ENCODE data around the gene FLT1. TPM values are rescaled to one million over a fixed set of nuclear protein-coding genes. Genes with fewer than 3 reads are reported as not detected.

The FLT1 gene
- total and polyA plus RNA-seq, 2 of the 13 experiments (the other 11 are each of a cell fraction or from before 2014, with no cell fraction given), result 0.02 TPM; not detected in 1

DNA sequence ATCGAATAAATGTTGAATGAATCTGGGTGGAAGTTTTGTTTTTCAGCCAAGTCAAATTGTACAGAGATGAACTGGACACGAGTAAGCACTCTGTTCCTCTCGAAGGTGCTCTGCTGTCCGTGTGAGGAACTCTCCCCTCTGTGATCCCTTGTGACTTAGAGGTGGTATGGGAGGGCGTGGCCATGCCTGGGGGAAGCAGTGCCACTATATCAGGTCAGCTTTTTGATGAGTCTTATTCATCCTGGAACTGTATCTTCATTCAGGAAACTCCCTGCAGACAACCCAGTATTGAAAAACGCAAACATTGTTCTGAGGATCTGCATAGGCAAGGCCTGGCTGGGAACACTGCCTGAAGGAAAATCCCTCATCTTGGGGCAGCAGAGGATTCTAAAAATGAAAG is 45.7 kb upstream of the FLT1 start:
- no peak for ATAC-seq
- no peak overlapping the region for H3K9ac ChIP-seq (ENCODE audit: insufficient read depth, low read depth, low read length)
- H3K4me3 ChIP-seq (replicated peaks in 1 of 3; ENCODE audit: insufficient read depth in 1 of 3, low read depth in 2 of 3, low read length in 3 of 3), result no peak overlapping the region
- in situ Hi-C loops (cut with HindIII; ENCODE audit: extremely low pct_ligation_motif_present, low pct_unique_long_range_greater_than_20kb) (no loop called here), intact Hi-C loops (cut with micrococcal nuclease; ENCODE audit: unreplicated experiment) (no loop called here)
- no peak overlapping the region for H2AFZ ChIP-seq (ENCODE audit: low read length)
- H3K79me2 ChIP-seq (ENCODE audit: insufficient read depth, low read length), result no peaks in the 10 kb centered on the region
- H3K27me3 ChIP-seq (ENCODE audit: control insufficient read depth in 1 of 2, insufficient read depth in 2 of 2, low read length in 2 of 2), result no peaks in the 10 kb centered on the region; a peak in 1 of 5 replicates
- H3K36me3 ChIP-seq (replicated peaks in 1 of 2; ENCODE audit: control insufficient read depth in 1 of 2, insufficient read depth in 2 of 2, low read length in 2 of 2), result no peaks in the 10 kb centered on the region
- FAIRE-seq, result no peak
- H4K20me1 ChIP-seq (ENCODE audit: insufficient read depth, low read length), result no peaks in the 10 kb centered on the region
- H3K4me1 ChIP-seq (ENCODE audit: insufficient read depth, low read length), result no peaks in the 10 kb centered on the region
- CTCF ChIA-PET (ENCODE audit: low intra/inter-chr PET ratio, low total read pairs), result no interaction called here
- no TSS peak for BruUV-seq (replicated peaks)
- H3K9me3 ChIP-seq (ENCODE audit: low read length), result no peaks in the 10 kb centered on the region
- H3K4me2 ChIP-seq (ENCODE audit: low read depth, low read length), result no peak overlapping the region
- TF ChIP-seq, protein P1, sequence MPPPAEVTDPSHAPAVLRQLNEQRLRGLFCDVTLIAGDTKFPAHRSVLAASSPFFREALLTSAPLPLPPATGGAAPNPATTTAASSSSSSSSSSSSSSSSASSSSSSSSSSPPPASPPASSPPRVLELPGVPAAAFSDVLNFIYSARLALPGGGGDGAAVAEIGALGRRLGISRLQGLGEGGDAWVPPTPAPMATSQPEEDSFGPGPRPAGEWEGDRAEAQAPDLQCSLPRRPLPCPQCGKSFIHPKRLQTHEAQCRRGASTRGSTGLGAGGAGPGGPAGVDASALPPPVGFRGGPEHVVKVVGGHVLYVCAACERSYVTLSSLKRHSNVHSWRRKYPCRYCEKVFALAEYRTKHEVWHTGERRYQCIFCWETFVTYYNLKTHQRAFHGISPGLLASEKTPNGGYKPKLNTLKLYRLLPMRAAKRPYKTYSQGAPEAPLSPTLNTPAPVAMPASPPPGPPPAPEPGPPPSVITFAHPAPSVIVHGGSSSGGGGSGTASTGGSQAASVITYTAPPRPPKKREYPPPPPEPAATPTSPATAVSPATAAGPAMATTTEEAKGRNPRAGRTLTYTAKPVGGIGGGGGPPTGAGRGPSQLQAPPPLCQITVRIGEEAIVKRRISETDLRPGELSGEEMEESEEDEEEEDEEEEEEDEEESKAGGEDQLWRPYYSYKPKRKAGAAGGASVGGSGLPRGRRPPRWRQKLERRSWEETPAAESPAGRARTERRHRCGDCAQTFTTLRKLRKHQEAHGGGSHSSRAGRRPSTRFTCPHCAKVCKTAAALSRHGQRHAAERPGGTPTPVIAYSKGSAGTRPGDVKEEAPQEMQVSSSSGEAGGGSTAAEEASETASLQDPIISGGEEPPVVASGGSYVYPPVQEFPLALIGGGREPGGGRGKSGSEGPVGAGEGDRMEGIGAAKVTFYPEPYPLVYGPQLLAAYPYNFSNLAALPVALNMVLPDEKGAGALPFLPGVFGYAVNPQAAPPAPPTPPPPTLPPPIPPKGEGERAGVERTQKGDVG (CRISPR knock-in tag; IDR thresholded peaks at IDR 0.05; ENCODE audit: borderline replicate concordance), result no peak
- TF ChIP-seq NFYC (CRISPR knock-in tag; IDR thresholded peaks at IDR 0.05) (no peak), ZNF549 (CRISPR knock-in tag; IDR thresholded peaks at IDR 0.05) (no peak), RELA (CRISPR knock-in tag; IDR thresholded peaks at IDR 0.05) (no peak), LCORL (IDR thresholded peaks at IDR 0.05) (no peak), LCORL (CRISPR knock-in tag; IDR thresholded peaks at IDR 0.05) (no peak), MED13 (CRISPR knock-in tag; IDR thresholded peaks at IDR 0.05) (no peak), RFXANK (CRISPR knock-in tag; IDR thresholded peaks at IDR 0.05) (no peak), DPF2 (CRISPR knock-in tag; IDR thresholded peaks at IDR 0.05; ENCODE audit: borderline replicate concordance, low read depth) (no peak), SP2 (CRISPR knock-in tag; IDR thresholded peaks at IDR 0.05) (no peak), ZBTB7A (CRISPR knock-in tag; IDR thresholded peaks at IDR 0.05) (no peak), RXRA (CRISPR knock-in tag; IDR thresholded peaks at IDR 0.05) (no peak), POLR2AphosphoS5 (IDR thresholded peaks at IDR 0.05; ENCODE audit: low read depth, low read length) (no peak), KLF6 (CRISPR knock-in tag; IDR thresholded peaks at IDR 0.05) (no peak), ERF (CRISPR knock-in tag; IDR thresholded peaks at IDR 0.05) (no peak), KDM3A (CRISPR knock-in tag; IDR thresholded peaks at IDR 0.05; ENCODE audit: low read depth) (no peak), FOXA3 (CRISPR knock-in tag; IDR thresholded peaks at IDR 0.05) (no peak)
- TF ChIP-seq, protein P2, sequence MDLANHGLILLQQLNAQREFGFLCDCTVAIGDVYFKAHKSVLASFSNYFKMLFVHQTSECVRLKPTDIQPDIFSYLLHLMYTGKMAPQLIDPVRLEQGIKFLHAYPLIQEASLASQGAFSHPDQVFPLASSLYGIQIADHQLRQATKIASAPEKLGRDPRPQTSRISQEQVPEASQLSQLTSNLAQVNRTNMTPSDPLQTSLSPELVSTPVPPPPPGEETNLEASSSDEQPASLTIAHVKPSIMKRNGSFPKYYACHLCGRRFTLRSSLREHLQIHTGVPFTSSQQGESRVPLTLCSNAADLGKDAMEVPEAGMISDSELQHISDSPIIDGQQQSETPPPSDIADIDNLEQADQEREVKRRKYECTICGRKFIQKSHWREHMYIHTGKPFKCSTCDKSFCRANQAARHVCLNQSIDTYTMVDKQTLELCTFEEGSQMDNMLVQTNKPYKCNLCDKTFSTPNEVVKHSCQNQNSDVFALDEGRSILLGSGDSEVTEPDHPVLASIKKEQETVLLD (CRISPR knock-in tag; IDR thresholded peaks at IDR 0.05; ENCODE audit: low read depth), result no peak
- WGBS (ENCODE audit: low lambda C conversion rate), result 4% methylated on average over 6 of the region's 6 CpGs
- H3K27ac ChIP-seq (ENCODE audit: extremely low read length, insufficient read depth, low read length), result no peak overlapping the region
- no peak for DNase-seq (ENCODE audit: low spot score)
- POLR2A ChIA-PET, result no interaction called here
